ENCODE data around the gene SLIT3.

DNA sequence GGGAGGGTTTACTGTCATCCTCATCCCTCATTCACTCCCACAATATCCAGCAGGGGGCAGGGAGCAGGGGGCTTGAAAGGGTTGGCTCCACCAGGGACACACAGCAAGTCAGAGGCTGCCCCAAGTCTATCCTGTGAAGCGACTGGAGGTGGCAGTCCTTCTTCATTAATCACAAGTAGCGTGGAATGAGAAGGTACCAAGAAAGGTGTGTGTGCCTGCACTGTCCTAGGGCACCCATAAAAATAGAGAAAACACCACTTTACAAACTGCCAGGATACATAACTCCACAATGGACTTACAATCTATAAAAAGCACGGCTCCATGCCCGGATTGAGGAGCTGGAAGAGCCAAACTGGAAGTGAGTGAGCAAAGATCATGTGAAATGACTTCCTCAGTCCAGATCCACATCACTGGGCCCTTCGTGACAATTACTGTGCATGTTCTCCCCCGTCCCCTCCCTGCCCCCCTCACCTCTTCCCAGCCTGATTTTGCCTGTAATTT, 183.9 kb downstream of the SLIT3 start:
- TF ChIP-seq, protein P1, sequence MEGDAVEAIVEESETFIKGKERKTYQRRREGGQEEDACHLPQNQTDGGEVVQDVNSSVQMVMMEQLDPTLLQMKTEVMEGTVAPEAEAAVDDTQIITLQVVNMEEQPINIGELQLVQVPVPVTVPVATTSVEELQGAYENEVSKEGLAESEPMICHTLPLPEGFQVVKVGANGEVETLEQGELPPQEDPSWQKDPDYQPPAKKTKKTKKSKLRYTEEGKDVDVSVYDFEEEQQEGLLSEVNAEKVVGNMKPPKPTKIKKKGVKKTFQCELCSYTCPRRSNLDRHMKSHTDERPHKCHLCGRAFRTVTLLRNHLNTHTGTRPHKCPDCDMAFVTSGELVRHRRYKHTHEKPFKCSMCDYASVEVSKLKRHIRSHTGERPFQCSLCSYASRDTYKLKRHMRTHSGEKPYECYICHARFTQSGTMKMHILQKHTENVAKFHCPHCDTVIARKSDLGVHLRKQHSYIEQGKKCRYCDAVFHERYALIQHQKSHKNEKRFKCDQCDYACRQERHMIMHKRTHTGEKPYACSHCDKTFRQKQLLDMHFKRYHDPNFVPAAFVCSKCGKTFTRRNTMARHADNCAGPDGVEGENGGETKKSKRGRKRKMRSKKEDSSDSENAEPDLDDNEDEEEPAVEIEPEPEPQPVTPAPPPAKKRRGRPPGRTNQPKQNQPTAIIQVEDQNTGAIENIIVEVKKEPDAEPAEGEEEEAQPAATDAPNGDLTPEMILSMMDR (IDR thresholded peaks at IDR 0.05): no peak
- no peak for TF ChIP-seq POLR2A (IDR thresholded peaks at IDR 0.05)
